NCI-H1930 (cell line): ENCODE measurements around the gene CETP.
"Not testable (repeated sequence)": the region's sequence is repeated elsewhere in the genome, so short reads cannot be mapped to it uniquely, and the experiment has no call there.

Source experiments
- DNase-seq, 2 experiments: peaks; one replicate each; lab custom pipeline; 2025; lab: John Stamatoyannopoulos, UW

CETP gene

DNA sequence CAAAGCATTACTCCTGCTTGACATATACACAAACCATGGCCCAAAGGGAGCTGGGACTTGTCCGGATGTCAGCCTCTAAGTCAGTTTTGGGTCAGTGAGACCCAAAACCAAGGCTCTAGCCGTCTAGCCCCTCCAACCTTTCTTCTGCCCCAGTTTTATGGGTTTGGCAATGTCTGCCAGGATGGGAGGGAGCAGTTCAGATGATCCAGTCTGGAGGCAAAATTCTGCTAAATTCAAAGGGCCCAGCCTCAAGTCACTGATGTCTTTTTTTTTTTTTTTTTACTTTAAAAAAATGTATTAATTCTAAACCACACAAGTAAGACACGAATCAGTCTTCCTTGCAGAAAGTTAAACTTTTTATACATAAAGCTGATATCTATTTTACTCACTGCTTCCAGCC, 36.2 kb downstream of the CETP start:
- DNase-seq, result no peak

- no peak for DNase-seq
Observed at GRCh38 chr16:56998352-56998751, 36.6 kb downstream of the CETP start.

- DNase-seq, result no peak
Observed at GRCh38 chr16:56998861-56999260, 37.1 kb downstream of the CETP start.

DNA sequence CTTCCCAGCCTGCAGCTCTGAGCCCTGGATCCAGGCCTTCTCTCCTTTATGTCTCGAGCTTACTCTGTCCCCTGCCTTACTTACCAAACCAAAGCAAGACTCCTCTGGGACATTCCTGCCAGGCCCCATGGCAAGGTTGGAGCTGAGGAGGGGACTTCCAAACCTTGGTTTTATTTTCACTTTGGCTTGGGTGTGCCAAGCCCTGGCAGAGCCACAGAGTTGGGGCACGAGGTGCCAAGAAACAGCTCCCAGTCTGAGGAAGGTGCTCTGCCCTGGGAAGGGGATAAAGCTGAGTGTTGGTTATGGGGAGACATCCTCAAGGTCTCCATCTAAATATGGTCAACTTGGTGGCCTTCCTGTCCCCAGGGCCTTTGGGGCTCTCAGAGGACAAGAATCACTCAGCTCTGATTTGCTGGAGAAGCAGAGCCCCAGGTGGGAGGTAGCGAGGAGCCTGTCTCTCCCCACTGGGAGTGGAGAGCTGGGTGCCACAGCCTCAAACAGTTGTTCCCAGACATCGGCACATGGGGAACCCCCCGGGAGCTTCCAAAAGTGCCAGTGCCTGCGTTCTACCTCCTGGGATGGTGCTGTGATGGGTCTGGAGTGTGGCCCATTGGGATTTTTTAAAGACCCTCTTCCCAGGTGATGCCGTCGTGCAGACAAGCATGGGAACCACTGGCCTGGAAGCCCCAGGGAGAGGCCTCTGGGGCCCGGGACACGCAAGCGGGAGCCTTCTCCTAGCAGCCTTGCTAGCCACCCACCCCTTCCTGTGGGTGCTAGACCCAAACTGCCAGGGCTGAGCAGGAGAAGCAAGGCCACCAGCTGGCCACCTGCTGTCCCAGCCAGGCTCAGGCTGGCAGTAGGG, 37.9 kb downstream of the CETP start:
- DNase-seq, result no peak

DNA sequence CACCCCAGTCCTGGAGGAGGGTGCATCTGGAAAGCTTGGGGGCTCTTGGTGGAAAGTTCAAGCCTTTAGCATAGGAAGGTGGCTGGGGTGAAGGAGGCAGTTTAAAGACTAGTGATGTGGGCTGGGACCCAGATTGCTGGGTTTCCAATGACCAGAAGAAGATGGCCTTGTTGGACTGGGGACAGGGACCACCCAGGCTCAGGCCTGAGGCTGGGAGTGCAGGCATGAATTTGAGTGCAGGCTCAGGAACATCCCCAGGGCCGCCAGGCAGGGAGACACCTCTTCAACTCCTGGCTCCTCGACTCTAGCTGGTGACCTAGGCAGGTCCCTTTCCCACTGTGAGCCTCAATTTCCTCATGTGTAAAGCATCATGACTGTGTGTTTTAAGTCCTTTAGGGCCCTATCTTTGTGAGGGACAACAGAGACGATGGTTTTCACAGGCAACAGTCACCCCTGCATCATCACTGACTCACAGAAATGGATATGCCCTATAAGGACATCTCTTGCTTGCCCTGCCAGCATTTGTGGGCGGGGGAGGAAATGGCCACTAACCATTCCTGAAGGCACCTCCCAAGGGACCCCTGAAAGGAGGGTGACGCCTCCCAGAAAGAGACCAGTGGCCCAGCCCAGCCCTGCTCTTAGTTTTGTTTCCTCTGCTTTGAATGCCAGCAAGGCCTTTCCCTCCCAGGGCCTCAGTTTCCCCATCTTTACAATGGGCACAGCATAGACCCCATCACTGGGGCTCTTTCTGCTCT, 38.7 kb downstream of the CETP start:
- DNase-seq, result no peak

GRCh38 chr16:57001026-57001679, 39.4 kb downstream of the CETP start:
- DNase-seq, result no peak

GRCh38 chr16:57003439-57004386, 42.0 kb downstream of the CETP start:
- no peak for DNase-seq

- DNase-seq, result no peak
Observed at GRCh38 chr16:57004387-57005250, 42.9 kb downstream of the CETP start.

DNA sequence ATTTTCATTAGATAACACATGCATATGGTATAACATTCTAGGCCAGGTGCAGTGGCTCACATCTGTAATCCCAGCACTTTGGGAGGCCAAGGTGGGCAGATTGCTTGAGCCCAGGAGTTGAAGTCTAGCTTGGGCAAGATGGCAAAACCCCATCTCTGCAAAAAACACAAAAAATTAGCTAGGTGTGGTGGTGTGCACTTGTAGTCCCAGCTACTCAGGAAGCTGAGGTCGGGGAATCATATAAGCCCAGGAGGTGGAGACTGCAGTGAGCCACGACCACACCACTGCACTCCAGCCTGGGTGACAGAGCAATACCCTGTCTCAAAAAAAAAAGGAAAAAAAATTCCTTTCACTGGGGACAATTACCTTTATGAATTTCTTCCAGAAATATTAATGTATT, 43.8 kb downstream of the CETP start:
- not testable (repeated sequence) for DNase-seq

GRCh38 chr16:57007050-57007449, 45.3 kb downstream of the CETP start:
- DNase-seq, result no peak

- DNase-seq, result no peak
Observed at GRCh38 chr16:57007530-57007929, 45.8 kb downstream of the CETP start.

- DNase-seq, result no peak
Observed at GRCh38 chr16:57008440-57008839, 46.7 kb downstream of the CETP start.

- DNase-seq, result no peak
Observed at GRCh38 chr16:57009643-57010170, 48.0 kb downstream of the CETP start.

- no peak for DNase-seq
Observed at GRCh38 chr16:57012353-57012752, 50.6 kb downstream of the CETP start.

GRCh38 chr16:57013229-57013628, 51.5 kb downstream of the CETP start:
- no peak for DNase-seq

- no peak for DNase-seq
Observed at GRCh38 chr16:57013902-57014301, 52.2 kb downstream of the CETP start.

DNA sequence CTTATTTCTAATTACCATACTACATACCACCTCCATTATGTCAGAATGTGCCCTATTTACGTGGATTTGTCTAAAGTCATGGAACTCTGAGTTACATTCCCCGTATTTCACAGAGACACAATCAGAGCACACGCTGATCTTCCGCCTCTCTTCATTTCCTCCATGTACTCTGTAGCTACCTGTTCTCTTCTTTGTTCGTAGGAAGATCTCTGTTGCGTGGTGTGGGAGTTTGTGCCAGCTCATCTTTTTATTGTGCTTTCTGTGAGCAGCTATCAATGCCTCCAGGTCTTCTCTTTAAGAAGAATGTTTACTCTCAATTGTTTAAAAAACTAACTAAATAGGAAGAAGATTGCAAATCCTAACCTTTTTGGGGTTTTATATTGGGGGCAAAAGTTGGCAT, 54.6 kb downstream of the CETP start:
- DNase-seq, result no peak

- no peak for DNase-seq
Observed at GRCh38 chr16:57016831-57017230, 55.1 kb downstream of the CETP start.

DNA sequence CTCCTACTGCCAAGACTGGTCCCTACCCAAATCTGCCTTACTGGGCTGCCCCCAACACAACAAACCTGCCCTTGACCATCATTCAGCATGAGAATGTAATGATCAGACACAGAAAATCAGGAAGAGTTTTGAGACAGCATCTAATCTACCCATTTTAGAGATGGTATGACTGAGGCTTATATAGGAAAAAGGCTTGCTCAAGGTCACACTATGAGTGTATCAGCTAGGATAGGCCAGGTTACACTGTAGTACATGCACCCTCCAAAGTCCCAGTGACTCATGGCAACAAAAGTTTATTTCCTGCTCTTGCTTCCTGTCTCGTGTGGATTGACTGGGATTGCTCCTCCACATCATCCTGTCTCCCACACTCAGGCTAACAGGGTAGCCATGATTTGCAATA, 55.5 kb downstream of the CETP start:
- no peak for DNase-seq

- DNase-seq, result no peak
Observed at GRCh38 chr16:57019746-57020145, 58.0 kb downstream of the CETP start.
